T-helper 1 cell (primary cell): Measurements from ENCODE around the gene PRKAR1B.
A peak's percentile ranks its signal among the peaks of the same experiment; 100 is the strongest.

ENCODE experiments used
- DNase-seq, 5 donors: peaks; one replicate each; pipeline ENCODE4 v3.0.0-alpha.2; 2012 to 2020
- total RNA-seq, 4 donors: gene quantifications; one replicate each; lab custom pipeline; 2026; lab: John Stamatoyannopoulos, UW

Gene PRKAR1B
- 4.6 to 11.6 (median 8.3) reads per million in 4 donors for total RNA-seq

DNA sequence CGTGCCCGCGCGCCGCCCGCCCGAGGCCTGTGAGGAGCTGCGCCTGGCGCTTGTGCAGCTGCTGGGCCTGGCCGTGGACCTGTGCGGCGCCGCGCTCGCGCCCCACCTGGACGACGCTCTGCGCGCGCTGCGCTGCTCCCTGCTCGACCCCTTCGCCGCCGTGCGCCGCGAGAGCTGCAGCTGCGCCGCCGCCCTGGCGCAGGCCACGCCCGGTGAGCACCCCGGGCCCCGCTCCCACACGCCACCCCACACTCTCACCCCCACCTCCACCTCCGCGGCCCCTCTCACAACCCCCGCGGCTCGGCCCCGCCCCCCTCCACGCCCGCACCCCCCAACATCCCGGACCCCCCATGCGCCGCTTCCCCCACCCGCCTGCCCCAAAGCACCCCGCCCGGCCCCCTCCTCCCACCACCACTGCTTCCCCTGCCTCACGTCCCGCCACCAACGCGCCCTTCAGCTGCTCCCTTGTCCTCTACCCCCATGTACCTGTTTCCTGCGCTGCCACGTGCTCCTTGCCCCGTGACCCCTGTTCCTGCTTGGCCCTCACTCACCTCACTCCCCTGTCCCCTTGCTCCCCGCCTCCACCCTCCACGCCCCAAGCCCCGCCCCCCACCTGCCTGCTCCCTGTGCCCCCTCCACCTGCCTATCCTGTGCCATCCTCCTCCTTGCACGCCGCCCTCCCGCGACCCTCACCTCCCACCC lies at the start of gene PRKAR1B:
PRKAR1B (minus strand) TSS at position 178 of the 702 bp plus-strand sequence. CDS start 15,776 bp downstream, outside the sequence.
- peak in 2 of 5 donors; percentile 20 to 23 for DNase-seq

DNA sequence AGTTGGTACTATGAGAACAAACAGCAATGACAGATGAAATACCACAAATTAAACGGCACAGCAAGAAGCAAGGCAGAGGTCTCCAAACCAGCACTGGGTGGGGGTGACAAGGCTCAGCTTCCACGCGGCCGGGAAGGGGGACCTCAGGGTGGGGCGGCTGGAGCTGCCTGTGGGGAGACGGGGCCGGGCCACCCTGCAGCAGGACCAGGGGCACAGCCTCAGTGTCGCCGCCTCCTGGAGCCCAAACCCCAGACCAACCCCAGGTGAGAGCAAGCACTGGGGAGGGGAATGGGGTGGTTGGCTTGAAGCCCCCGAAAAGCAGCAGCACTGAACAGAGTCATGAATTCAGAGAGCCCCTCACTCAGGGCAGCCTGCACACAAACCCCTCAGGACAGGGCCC lies 49.3 kb upstream of the PRKAR1B start:
- DNase-seq = no peak

DNA sequence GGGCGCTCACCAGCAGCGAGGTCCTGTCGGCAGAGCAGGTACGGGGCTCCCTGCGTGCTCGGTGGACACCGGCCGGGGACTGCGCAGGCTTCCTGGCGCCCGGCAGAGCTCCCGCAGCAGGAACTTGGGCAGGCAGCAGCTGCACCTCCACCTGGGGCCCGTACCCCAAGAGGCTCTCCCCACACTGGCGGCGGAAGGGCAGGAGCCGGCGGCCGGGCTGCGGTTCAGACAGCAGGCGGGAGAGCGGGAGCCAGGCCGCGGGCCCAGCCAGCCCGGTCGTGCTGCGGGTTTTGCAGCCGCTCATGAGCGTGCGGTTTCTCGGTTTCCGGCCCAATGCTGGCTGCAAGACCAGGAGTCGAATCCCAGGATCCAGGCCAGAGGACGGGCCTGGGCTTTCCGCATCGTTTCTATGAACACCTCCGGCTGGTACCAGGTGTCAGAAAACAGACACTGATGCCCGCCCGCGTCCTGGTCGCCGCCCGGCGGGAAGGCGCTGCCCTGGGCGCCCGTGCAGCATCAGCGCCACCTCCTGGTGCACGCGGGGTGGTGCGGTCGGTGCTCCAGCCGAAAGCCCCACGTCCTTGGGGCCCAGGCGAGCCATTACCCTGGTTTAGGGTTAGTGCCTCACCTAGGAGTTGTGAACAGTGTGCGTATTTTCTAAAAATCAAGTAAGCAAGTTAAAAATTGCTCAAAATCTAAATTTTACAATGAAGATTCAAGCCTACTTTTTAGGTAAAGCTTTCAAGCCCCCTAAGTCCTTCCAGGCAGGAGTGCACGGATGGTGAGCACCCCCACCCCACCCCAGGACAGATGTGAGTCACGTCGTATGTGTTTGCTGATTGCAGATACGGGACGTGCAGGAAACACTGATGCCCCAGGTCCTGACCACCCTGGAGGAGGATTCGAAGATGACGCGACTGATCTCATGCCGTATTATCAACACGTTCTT lies 47.4 kb upstream of the PRKAR1B start:
- DNase-seq = peak; percentile 38 to 60 (median 50)

DNA sequence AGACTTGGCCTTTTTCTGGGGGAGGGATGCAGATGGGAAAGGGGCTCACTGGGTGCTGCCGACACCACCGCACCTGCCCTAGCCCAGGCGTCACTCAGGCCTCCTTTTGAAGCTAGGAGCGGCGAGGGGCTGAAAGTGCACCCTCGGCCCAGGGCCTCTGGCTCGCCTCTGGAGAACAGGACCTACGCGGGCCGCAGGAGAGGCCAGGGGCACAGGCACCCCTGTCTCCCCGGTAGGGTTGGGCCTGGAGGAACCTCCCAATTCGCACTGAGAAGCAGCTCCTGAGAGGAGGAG lies 46.5 kb upstream of the PRKAR1B start:
- no peak for DNase-seq

DNA sequence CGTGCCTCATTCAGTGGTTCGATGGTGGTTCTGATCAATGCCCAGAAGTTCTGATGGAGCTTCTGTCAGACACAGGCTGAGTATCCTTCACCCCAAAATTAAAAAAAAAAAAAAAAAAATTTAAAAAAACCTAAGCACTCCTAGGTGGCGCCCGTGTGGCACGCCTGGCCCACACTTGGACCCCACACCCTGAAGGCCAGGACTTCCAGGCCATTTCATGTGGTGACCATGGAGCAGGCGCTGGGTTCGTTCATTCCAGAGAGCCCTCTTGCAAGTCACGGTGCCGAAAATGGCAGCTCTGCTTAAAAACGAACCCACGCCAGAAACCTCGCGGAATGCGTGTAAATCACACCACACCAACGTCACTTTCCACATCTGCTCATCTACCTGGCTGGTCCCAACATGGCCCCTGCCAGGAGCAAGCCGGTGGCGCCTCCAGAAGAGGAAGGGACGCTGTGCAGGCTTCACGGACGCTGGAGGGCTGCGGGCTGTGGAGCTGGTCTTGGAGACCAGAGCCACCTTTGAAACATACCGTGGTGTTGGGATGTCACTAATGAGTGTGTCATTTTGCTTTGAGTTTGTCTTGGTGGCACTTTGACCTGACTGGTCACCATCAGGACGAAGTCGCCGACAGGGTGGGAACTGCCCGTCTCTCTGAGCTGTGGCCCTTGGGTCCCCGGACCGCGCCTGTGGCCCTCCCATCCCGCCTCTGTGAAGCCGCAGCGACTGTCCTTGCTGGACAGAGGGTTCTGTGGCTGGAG lies 46.0 kb upstream of the PRKAR1B start:
- DNase-seq = no peak

DNA sequence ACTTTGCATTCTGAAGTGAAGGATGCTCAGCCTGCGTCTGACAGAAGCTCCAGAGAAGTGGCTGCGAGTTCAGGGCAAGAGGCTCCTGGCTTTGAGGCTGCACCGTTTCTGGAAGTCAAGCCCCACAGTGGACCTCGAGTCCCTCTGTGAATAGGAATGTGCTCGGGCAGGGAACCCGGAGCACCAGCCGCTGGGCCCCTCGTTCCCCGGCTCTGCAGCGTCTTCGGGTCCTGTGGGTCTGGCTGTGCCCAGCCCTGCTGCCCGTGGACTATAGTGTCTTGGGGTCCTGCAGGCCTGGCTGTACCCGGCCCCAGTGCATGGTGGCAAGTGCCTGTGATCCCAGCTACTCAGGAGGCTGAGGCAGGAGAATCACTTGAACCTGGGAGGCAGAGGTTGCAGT lies 45.3 kb upstream of the PRKAR1B start:
- DNase-seq = no peak

DNA sequence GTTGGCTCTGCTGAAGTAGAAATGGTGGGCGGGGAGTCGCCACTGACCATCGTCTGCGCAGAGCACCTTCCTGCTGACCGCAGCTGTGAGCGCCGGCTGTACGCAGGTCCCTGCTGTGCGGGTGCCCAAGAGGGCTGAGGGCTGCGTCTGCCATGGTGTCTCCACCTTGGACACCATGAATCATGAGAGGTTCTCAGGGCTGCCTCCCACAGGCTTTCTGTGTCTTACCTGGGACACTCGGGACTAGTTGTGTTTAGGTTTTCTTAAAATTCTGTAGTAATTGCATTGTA lies 44.9 kb upstream of the PRKAR1B start:
- no peak for DNase-seq

DNA sequence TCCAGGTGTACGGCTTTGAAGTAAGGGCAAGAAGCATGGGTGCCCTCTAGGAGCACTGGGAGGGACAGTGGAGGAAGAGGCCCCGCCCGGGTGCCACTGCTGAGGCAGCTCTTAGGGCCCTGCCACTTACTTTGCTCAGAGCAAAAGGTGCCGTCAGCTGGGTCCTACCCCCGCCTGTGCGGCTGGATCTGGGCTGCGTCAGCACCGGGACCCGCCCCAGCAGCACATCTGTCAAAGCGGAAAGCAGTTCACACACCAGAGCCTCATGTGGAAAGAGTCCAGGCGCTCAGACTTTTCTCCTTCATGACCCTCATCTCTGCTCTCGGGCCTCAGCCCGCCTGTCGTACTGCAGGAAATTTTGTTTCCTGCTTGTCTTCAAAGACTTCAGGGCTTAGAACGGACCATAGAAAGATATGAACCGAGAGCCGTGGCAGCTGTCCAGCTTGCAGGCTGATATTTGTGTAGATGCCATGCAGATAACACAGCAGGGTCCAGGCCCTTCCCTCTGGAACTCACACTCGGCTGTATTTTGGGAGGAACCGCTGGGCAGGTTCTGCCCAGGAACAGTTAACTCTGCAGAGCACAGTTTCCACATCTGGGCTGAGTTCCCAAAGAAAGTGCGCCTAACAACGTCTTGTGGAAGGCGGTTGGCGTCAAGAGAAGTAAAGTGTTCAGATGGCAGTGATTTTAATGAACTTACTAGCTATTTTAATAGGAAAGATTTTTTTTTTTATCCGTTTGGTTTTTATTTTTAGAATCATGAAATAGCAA lies 44.3 kb upstream of the PRKAR1B start:
- no peak for DNase-seq

DNA sequence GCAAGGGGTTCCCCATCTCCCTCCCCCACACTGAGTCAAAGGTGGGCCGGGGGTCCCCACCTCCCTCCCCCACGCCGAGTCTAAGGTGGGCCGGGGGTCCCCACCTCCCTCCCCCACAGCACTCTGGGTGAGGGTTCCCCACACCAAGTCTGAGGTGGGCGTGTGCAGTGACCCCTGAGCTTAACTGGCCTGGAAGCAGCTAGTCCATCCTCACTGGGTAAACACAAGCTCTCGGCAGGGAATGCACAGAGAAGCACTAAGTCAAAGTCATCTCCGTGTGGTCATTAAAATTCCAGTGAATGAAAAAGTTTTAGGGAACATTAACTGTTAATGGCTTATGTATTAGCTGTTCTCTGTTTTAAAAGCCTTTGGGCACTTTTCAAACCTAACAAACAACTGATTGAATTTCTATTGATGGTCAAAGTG lies 43.7 kb upstream of the PRKAR1B start:
- no peak for DNase-seq

DNA sequence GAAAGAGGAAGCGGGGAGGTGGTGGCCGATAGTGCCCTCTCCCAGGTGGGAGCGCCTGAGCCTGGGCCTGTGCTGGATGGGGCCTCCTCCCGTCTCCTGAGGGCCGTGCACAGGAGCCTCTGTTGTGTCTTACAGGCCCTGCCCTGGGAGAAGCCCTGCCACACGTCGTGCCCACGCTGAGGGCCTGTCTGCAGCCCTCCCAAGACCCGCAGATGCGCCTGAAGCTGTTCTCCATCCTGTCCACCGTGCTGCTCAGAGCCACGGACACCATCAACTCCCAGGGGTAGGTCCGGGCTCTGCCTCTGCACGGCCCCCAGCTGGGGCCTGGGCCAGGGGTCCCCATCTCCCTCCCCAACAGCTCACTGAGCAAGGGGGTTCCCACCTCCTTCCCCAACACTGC lies 43.3 kb upstream of the PRKAR1B start:
- DNase-seq = no peak

DNA sequence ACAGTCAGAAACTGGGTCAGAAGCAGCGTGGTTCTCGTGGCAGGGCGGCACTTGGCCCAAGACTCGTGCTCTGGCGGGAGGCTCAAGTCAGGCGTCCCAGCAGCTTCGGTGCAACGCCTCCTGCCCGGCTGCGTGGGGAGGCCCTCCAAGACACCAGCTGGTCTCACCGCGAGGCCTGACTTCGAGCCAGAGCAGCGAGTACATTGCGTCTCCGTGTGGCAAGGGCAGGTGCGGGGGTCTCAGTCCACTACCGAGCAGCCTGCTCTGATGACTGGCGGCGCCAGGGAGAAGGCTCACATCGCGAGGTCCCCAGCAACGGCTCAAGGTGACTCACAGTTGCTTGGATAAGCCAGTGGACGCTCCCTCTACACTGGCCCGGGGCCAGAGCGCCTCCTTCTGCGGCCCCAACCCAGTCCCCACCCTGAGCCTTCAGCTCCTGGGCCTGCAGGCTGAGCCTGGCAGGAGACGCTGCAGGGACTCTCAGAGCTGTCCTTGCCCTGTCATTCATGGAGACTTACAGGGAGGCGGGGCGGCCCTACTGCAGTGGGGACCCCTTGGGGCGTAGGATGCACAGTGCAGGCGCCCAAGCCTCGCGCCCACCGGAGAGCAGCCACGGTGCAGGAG lies 41.9 kb upstream of the PRKAR1B start:
- no peak for DNase-seq

DNA sequence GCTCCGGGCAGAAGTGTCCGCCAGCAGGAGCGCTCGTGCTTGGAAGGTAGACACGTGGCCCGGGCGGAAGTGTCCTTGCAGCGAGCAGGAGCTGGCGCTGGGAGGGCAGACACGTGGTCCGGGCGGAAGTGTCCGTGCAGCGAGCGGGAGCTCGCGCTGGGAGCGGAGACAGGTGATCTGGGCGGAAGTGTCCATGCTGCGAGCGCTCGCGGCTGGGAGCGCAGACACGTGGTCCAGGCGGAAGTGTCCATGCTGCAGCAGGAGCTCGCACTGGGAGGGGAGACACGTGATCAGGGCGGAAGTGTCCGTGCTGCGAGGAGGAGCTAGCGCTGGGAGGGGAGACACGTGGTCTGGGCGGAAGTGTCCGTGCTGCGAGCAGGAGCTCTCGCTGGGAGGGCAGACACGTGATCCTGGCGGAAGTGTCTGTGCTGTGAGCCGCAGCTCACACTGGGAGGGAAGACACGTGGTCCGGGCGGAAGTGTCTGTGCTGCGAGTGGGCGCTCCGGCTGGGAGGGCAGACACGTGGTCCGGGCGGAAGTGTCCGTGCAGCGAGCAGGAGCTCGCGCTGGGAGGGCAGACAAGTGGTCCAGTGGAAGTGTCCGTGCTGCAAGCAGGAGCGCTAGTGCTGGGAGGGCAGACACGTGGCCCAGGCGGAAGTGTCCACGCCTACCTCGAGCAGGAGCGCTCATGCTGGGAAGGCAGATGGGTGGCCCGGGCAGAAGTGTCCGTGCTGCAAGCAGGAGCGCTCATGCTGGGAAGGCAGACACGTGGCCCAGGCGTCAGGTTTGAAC lies 41.1 kb upstream of the PRKAR1B start:
- DNase-seq = peak in 1 of 5 donors; percentile 24

DNA sequence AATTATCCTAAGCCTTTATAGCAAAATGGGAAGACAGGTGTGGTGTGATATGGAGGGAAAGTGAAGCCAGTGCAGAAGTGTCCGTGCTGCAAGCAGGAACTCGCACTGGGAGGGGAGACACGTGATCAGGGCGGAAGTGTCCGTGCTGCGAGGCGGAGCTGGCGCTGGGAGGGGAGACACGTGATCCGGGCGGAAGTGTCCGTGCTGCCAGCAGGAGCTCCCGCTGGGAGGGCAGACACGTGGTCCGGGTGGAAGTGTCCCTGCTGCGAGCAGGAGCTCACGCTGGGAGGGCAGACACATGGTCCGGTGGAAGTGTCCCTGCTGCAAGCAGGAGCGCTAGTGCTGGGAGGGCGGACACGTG lies 40.5 kb upstream of the PRKAR1B start:
- no peak for DNase-seq

DNA sequence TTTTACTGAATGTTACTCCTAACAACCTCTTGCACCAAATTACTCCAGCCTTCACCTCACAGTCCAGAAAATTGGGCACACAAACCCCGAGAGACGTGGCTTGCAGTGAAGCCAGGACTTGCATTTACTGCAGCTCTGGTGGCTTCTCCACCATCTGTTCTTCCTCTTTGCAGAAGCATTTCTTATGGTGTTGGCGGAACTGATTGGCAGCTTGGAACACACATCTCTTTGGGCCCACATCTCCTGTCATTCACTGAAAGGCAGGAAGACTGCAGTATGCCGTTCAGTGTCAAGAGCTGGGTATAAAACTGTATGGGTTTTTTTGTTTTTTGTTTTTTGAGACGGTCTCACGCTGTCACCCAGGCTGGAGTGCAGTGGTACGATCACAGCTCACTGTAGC lies 38.3 kb upstream of the PRKAR1B start:
- DNase-seq = no peak

DNA sequence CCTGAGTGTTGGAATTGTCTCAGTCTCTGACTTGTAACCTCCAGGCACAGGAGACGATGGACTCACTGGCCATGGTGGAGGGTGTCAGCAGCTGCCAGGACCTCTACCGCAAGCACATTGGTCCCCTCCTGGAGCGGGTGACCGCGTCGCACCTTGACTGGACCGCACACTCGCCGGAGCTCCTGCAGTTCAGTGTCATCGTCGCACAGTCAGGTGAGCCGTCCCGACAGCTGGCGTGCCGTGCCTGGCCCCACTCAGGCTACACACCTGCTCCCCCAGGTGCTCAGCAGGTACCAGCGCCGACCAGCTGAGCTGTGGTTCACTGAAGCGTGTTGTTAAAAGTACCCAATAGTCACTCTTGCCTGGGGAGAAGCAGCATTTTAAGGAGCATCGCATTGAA lies 36.7 kb upstream of the PRKAR1B start:
- DNase-seq = no peak

DNA sequence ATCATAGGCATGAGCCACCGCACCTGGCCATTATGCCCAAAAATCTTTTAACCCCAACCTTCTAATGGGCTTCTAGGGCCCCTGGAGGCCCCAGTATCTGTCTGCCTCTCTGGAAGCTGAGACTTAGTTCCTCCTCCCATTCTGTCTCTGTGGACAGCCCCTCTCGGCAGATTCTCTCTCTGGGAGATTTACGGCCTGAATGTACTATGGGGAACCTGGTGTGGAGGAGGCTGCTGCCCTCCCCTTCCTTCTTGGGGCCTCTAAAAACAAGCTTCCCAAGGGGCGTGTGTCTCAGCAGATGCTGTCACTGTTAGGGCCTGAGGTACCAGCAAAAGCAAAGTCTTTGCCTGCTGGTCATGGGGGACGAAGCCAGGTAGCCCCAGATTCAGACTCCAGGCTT lies 35.8 kb upstream of the PRKAR1B start:
- no peak for DNase-seq

DNA sequence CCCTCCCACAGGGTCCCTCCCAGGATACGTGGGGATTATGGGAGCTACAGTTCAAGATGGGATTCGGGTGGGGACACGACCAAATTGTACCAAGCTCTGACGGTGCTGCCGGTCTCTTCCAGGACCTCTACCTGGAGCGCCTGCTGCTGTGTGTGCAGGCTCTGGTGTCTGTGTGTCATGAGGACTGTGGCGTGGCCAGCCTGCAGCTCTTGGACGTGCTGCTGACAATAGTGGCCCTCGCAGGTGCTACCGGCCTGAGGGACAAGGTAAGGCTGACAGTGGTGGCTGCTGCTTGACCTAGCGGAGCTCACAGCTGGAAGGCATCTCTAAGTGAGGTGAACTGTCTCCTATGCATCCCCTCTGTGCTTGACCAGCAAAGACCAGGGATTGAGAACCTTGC lies 34.5 kb upstream of the PRKAR1B start:
- no peak for DNase-seq

DNA sequence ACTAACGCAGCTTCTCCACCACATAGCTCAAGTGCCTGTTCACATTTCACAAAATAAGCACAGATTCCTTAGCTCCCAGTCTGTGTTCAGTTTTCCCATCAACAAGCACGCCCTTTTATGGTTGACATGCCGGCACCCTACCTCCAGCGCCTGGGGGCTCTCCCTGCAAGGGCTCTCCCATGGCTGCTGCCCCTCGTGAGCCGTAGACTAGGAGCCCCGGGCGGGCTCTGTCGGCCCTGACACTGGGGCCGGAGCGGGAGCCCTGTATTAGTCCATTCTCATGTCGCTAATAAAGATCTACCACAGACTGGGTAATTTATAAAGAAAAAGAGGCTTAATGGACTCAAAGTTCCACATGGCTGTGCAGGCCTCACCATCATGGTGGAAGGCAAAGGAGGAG lies 34.0 kb upstream of the PRKAR1B start:
- no peak for DNase-seq

DNA sequence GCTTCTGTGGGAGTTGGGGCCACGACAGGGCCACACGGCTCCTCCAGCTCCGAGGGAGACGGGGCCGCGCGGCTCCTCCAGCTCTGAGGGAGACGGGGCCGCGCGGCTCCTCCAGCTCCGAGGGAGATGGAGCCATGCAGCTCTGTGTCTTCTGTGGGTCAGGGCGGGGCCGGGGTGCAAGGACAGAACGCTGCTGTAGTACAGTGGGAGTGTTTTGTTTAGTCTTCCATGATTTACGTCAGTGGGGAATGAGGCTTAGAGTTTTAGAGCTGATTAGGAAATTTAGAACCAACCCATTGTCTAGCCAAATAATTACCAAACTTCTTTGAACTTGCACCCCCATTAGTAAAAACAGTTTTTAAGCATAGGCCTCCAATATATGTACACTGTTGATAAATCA lies 32.9 kb upstream of the PRKAR1B start:
- no peak for DNase-seq

DNA sequence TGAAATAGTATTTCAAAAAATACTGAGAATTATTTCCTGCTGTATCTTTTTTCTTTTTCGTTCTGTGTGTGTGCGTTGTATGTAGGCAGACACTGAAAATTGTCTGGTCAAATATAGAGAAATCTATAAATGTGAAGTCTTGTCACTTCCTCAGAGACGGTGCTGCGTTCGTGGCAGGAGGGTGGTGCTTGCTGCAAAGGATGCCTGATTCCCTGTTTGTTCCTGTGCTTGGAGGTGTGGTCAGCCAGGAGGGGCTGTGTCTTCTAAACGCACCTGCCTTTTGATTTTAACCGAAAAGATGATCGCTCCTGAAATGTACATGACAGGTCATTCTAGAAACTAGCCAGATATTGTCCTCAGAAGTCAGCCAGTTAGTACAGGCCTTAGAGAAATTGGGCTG lies 32.5 kb upstream of the PRKAR1B start:
- no peak for DNase-seq

DNA sequence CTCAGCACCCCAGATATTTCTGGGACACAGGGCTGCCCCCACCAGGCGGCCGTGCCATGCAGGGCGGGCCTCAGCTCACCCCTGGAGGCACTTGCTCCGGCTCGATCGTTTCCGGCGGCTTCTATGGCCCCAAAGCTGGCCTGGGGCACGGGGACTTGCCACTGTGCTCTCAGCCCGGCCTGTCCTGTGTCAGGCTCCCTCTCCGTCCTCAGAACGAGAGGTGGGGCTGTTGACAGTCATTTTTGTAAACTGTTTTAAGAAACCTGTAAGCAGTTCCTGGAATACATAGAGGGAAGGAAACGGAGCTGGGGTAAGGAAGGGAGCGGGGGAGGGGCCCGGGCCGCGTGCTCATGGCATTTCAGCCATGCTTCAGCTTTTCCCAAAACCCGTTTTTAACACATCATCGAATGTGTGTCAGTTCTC lies 30.7 kb upstream of the PRKAR1B start:
- DNase-seq = peak in 1 of 5 donors; percentile 63
